GM18505 (cell line): ENCODE measurements around the gene SPATA25.

Experiments
- ATAC-seq: cut with Tn5 transposase; IDR thresholded peaks from one replicate; pipeline ENCODE4 v1.9.1; 2021; ENCODE audit not compliant: unreplicated experiment
- POLR2A ChIP-seq: IDR thresholded peaks from 4 replicates; pipeline ENCODE4 v1.6.1; 2011; ENCODE audit warnings: borderline replicate concordance; ENCODE audit not compliant: insufficient read depth, insufficient read length; ENCODE audit errors: extremely low read depth

SPATA25 gene

DNA sequence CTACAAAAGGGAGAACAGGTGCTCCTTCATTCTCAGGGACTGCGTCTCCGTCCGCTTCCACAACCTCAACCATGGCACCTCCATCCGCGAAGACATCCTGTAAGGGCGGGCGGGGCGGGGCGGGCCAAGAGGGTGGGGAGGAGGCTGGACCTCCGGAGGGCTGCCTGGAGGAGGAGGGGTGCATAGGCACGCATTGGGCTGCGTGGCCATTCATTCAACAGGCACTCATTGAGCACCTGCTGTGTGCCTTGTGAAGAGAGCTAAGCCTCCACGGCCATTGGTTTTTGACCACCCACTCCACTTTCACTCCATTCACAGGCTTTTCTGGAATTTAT lies 29.6 kb downstream of the SPATA25 start:
- no peak for TF ChIP-seq POLR2A
- peak; percentile 18 for ATAC-seq

DNA sequence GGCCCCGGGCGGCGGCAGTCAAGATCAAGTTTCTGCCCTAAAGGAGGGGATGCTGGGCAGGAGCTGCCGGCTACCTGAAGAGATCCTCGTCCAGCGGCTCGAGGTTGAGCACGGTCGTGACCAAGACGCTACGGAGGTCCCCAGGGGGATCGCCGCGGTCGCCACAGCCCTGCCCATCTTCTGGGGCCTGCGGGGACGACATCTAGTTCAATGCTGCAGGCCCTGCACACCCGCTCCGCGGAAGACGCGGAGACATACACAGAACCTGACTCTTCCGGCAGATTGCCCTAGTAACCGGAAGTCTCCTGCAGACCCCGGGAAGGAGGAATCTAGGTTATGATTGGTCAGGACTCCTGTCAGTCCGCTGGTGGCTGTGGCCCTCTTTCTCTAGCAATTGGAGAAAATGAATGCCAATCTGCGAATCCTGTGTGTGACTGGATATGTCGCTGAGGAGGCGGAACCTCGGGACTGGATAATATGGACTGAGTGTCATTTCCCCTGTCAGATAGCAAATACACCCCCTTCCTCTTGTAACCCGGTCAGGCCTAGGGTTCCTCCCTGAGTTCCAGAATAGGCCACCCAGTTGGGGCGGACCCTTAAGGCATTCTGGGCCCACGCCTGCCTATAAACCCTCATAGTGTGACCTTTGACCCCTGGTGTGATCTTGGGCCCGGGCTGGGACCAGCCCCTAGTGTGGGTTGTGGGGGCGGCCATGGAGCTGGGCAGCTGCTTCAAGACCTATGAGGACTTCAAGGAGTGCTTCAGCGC lies 30.1 kb downstream of the SPATA25 start, which contains the start of the genes ACOT8 and ZSWIM3:
Gene ACOT8 (minus strand): TSS at position 279 of the 768 bp plus-strand sequence. CDS start 77 bp downstream, at position 202.
Gene ZSWIM3 (plus strand): TSS at position 501 of the 768 bp plus-strand sequence. CDS start 212 bp downstream, at position 713.
- peak; percentile 95 for TF ChIP-seq POLR2A
- peak; percentile 85 for ATAC-seq

- no peak for TF ChIP-seq POLR2A
- no peak for ATAC-seq
Measured at GRCh38 chr20:45853484-45853883, 33.9 kb downstream of the SPATA25 start.

- TF ChIP-seq POLR2A: no peak
Measured at GRCh38 chr20:45852326-45852725, 35.1 kb downstream of the SPATA25 start.

GRCh38 chr20:45851501-45851900 lies 35.9 kb downstream of the SPATA25 start:
- TF ChIP-seq POLR2A: no peak
- ATAC-seq: no peak

More at GRCh38 chr20:45852326-45852725, 35.1 kb downstream of the SPATA25 start:
- ATAC-seq: no peak

- no peak for TF ChIP-seq POLR2A
- ATAC-seq: no peak
Measured at GRCh38 chr20:45850926-45851325, 36.5 kb downstream of the SPATA25 start.

- no peak for TF ChIP-seq POLR2A
Measured at GRCh38 chr20:45850238-45850637, 37.2 kb downstream of the SPATA25 start.

DNA sequence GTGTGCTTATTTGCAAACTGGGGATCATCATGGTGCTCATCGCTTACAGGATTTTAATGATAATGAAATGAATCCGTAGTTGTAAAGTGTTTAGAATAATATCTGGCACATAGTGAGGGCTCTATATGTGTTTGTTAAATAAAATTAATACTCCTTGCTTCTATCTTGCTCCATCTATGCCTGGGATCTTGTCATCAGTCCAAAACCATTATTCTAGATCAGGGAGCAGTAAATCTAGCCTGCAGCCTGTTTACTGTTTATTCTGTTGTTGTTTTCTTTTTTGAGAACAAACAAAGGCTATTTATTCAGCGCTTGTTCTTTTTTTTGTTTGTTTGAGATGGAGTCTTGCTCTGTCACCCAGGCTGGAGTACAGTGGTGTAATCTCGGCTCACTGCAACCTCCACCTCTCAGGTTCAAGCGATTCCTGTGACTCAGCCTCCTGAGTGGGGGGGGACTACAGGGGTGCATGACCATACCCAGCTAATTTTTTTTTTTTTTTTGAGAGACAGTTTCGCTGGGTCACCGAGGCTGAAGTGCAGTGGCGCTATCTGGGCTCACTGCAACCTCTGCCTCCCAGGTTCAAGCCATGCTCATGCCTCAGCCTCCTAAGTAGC lies 38.3 kb downstream of the SPATA25 start:
- TF ChIP-seq POLR2A: no peak
- ATAC-seq: no peak

More at GRCh38 chr20:45850238-45850637, 37.2 kb downstream of the SPATA25 start:
- no peak for ATAC-seq

DNA sequence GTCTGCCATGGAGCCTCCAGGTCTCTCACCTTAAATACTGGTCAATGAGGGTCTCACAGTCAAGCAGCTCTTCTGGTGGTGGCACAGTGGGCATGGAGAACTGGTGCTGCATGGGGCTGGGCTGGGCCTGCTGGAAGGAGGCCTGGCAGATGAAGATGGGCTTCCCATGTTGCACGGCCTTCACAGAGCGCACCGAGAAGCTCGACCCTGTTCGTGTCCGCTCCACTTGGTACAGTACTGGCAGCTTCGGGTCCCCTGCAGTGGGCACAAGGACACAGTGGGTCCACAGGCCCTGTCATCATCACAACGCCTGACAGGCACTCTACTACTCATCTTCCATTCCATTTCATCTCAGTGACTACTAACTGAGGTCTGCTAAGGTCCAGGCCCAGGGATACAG lies 39.0 kb downstream of the SPATA25 start:
- no peak for ATAC-seq

DNA sequence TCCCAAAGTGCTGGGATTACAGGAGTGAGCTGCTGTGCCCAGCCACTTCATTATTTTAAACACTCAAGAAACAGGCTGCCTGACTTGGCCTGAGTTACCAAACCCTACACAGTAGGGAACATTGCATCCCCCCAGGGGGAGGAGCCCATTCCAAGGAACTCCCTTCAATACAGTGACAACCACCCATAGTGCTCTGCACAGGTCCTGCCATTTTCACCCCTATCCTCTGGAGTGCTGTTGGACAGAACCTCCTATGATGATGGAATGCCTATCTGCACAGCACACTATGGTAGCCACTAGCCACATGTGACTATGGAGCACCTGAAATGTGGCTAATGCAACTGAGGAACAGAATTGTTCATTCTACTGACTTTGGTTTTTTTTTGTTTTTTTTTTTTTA lies 42.0 kb downstream of the SPATA25 start:
- ATAC-seq: no peak
- TF ChIP-seq POLR2A: no peak

More for the DNA sequence above, 39.0 kb downstream of the SPATA25 start:
- TF ChIP-seq POLR2A: no peak

GRCh38 chr20:45843506-45843905 lies 43.9 kb downstream of the SPATA25 start:
- ATAC-seq: no peak
- no peak for TF ChIP-seq POLR2A

GRCh38 chr20:45842169-45842812 lies 45.1 kb downstream of the SPATA25 start:
- no peak for TF ChIP-seq POLR2A
- ATAC-seq: no peak

DNA sequence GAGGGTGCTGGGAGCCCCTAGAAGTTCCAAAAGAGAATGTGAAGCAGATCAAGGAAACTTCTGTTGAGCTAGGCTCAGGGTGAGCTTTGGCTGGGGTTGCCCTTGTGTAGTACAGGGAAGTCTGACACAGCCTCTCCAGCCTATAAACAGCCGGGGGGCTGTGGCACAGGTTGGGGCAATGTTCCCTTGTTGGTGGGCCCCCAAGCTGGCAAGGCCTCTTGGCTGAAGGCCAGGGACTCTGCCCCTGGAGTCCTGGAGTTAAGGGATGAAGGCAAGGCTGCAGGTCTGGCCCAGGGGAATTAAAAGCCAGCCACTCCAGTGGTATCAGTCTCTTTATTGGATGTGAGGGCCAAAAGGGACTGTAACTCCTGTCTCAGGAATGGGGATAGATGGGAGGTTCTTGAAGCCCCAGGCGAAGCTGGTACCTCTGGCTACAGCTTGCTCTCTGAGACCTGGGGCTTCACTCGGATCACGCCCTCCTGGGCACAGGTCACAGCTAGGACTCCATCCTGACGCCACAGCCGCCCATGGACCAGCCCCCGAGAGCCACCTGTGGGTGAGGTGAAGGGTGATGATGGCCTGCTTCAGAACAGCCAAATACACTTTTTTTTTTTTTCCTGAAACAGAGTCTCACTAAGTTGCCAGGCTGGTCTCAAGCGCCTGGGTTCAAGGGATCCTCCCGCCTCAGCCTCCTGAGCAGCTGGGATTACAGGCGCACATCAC lies 45.9 kb downstream of the SPATA25 start:
- TF ChIP-seq POLR2A: no peak
- ATAC-seq: no peak
